Left lung (tissue), 10 donors: ENCODE measurements around the gene GGT5. TPM values are rescaled to one million over a fixed set of nuclear protein-coding genes. Genes with fewer than 3 reads are reported as not detected.

Experiments
- ATAC-seq: fragments of 200-7000 bp; cut with Tn5 transposase; one replicate; pipeline ENCODE4 v1.9.1; 2020; ENCODE audit warnings: moderate library complexity
- DNase-seq, 4 donors: peaks; one replicate each; pipeline ENCODE4 v3.0.0-alpha.2; 2013 to 2020
- H3K27ac ChIP-seq, 2 donors: fragments of 200-600 bp; sonication (generic) in 1 of 2; one replicate each; pipeline versions ENCODE4 v1.5.0 to v1.8.0; 2020 to 2021
- H3K27me3 ChIP-seq, 2 donors: fragments of 200-600 bp; sonication (generic) in 1 of 2; one replicate each; pipeline versions ENCODE4 v1.5.0 to v1.8.0; 2020 to 2021
- H3K36me3 ChIP-seq, 2 donors: fragments of 200-600 bp; sonication (generic) in 1 of 2; one replicate each; pipeline versions ENCODE4 v1.5.0 to v1.8.0; 2020 to 2021
- H3K4me1 ChIP-seq, 2 donors: fragments of 200-600 bp; one replicate each; pipeline ENCODE4 v1.8.0; 2021
- H3K4me3 ChIP-seq, 2 donors: fragments of 200-600 bp; sonication (generic) in 1 of 2; one replicate each; pipeline versions ENCODE4 v1.5.0 to v1.8.0; 2020 to 2021; ENCODE audit warnings: mild to moderate bottlenecking in 1 of 2
- H3K9me3 ChIP-seq, 2 donors: fragments of 200-600 bp; sonication (generic) in 1 of 2; one replicate each; pipeline versions ENCODE4 v1.5.0 to v1.8.0; 2020 to 2021
- intact Hi-C, 2 donors: fragments of 100-400 bp; cut with DNase I; formaldehyde crosslinking; loops; one replicate each; pipeline versions ENCODE4 v1.11.2 to v1.14.2; 2022
- polyA plus RNA-seq, 6 donors: library from polyadenylated mRNA; unstranded; fragments of 120-200 nt; gene quantifications; one replicate each; pipeline ENCODE4 v1.2.1, GENCODE V29; 2013; ENCODE audit not compliant: insufficient read length in 6 of 6
- total RNA-seq, 2 donors: library from RNA; stranded (reverse); fragmentation: NEBNext Ultra II Directional; extraction: Animal tissue kit (Norgen Biotek cat#: 25700); gene quantifications; one replicate each; pipeline ENCODE4 v1.2.1, GENCODE V29; 2021
- TF ChIP-seq, protein P1 (sequence below), 2 donors: fragments of 200-600 bp; sonication (generic) in 1 of 2; IDR thresholded peaks; one replicate each; pipeline versions ENCODE4 v1.5.0 to v1.8.0; 2021; ENCODE audit warnings: antibody characterized with exemption in 2 of 2
- donor health status: DM: no; HTN: yes; CAD: no.
- donor health status: DM: no; HTN: no; CAD: no.

Gene GGT5
- total and polyA plus RNA-seq, 8 donors, result 10.6 to 25.6 (median 13.5) TPM

DNA sequence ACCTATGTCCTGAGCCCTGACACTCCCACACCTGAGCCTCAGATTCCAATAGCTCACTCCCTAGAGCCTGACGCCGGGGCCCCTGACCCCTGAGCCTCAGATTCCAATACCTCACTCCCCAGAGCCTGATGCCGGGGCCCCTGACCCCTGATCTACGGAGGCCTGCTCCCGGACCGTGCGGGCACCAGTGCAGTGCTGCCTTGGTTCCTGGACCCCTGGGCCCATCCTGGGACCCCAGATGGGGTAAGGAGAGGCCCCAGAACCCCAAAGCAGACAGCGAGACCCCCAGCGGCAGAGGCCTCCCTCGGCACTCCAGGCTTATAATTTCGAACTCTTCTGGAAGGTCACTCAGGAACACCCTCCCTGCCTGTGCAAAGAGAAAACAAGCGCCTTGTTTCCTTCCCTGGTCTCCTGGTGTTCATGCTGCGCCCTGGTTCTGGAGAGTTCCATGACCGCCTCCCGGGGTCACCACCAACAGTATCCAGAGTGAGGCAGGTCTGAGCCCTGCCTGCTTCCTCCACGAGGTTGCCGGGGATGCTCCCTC lies 56.1 kb downstream of the GGT5 start:
- ATAC-seq (no peak), DNase-seq (no peak)
- Histone ChIP-seq H3K27me3 (no peaks in the 10 kb centered on the region), H3K9me3 (no peaks in the 10 kb centered on the region), H3K4me3 (no peak overlapping the region), H3K27ac (peak overlapping the region in 1 of 2 donors; percentile 41), H3K4me1 (peaks cover 9 to 22% of the 10 kb centered on the region in 2 donors), H3K36me3 (peaks cover 0 to 24% of the 10 kb centered on the region in 2 donors)
- intact Hi-C loops, result loop anchor here in 1 of 2 donors (5.0 kb wide), 1 partner anchor 59 kb away; the partner anchor contains the start of gene GGT5
- TF ChIP-seq, protein P1, sequence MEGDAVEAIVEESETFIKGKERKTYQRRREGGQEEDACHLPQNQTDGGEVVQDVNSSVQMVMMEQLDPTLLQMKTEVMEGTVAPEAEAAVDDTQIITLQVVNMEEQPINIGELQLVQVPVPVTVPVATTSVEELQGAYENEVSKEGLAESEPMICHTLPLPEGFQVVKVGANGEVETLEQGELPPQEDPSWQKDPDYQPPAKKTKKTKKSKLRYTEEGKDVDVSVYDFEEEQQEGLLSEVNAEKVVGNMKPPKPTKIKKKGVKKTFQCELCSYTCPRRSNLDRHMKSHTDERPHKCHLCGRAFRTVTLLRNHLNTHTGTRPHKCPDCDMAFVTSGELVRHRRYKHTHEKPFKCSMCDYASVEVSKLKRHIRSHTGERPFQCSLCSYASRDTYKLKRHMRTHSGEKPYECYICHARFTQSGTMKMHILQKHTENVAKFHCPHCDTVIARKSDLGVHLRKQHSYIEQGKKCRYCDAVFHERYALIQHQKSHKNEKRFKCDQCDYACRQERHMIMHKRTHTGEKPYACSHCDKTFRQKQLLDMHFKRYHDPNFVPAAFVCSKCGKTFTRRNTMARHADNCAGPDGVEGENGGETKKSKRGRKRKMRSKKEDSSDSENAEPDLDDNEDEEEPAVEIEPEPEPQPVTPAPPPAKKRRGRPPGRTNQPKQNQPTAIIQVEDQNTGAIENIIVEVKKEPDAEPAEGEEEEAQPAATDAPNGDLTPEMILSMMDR (IDR thresholded peaks at IDR 0.05), result no peak

DNA sequence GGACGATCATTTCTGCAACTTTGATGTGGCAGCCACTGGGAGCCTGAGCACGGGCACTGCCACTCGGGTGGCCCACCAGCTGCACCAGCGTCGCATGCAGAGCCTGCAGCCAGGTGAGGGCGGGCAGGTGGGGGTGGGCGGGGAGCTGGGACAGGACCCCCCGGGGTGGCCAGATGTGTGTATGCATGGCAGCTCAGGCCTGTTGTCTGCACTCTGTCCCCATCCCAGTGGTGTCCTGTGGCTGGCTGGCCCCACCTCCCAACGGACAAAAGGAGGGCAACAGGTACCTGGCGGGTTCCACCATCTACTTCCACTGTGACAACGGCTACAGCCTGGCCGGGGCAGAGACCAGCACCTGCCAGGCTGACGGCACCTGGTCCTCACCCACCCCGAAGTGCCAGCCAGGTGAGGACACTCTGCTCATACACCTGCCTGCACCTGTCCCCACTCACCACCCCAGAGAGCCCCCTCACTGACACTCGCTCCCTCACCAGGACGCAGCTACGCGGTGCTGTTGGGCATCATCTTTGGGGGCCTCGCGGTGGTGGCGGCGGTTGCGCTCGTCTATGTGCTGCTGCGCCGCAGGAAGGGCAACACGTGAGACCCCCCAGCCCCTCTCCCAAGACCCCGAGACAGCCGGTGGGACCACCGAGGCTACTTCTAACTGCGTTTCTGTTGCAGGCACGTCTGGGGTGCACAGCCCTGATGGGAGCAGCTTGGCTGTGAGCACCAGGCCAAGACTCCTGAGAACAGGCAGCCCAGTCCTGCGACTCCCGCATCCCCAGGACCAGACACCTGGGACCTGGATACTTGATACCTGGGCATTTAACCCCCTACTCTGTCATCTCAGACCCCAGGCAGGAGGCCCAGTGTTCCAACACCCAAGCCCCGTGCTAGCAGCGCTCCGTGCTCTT lies 56.9 kb downstream of the GGT5 start:
- ATAC-seq (no peak), DNase-seq (peak in 2 of 4 donors; percentile 28 to 61)
- H3K4me1 ChIP-seq, result peaks cover 9 to 22% of the 10 kb centered on the region in 2 donors
- no peaks in the 10 kb centered on the region for H3K27me3 ChIP-seq
- H3K4me3 ChIP-seq, result no peak overlapping the region
- H3K9me3 ChIP-seq, result no peaks in the 10 kb centered on the region
- TF ChIP-seq, protein P1 (IDR thresholded peaks at IDR 0.05), result no peak
- no peak overlapping the region for H3K27ac ChIP-seq
- intact Hi-C loops, result loop anchor here in 1 of 2 donors (5.0 kb wide), 1 partner anchor 59 kb away; the partner anchor contains the start of gene GGT5
- peaks cover 0 to 24% of the 10 kb centered on the region in 2 donors for H3K36me3 ChIP-seq

DNA sequence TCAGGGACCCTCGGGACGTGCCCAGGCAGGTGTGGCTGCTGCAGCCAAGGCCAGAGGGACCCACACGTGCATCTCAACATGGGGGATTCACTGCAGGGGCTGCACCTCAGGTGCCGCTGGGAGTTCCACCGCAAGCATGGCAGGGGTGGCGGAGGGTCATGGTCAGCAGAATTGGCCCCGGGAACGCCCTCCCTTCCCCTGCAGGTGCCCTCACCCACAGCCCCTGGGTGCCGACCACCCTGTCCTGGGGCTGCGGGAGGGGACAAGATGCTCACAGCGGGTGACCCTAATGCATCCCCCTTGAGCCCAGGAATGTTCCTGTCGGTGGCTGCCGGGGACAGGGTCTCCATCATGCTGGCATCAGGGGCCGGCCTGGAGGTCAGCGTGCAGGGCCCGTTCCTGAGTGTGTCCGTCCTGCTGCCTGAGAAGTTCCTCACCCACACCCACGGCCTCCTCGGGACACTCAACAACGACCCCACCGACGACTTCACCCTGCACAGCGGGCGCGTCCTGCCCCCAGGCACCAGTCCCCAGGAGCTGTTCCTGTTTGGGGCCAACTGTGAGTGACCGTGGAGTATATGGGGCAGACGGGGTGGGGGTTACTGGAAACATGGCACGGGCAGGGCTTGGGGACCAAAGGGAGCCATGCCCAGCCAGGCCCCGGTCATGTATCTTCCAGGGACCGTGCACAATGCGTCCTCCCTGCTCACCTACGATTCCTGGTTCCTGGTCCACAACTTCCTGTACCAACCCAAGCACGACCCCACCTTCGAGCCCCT lies 57.8 kb downstream of the GGT5 start:
- H3K36me3 ChIP-seq, result peaks cover 0 to 24% of the 10 kb centered on the region in 2 donors
- no peak overlapping the region for H3K27ac ChIP-seq
- intact Hi-C loops, result loop anchor here in 1 of 2 donors (5.0 kb wide), 1 partner anchor 60 kb away; the partner anchor contains the start of gene GGT5
- DNase-seq (no peak), ATAC-seq (no peak)
- H3K4me3 ChIP-seq, result no peak overlapping the region
- H3K27me3 ChIP-seq, result no peaks in the 10 kb centered on the region
- peaks cover 9 to 22% of the 10 kb centered on the region in 2 donors for H3K4me1 ChIP-seq
- TF ChIP-seq, protein P1 (IDR thresholded peaks at IDR 0.05), result no peak
- H3K9me3 ChIP-seq, result no peaks in the 10 kb centered on the region

DNA sequence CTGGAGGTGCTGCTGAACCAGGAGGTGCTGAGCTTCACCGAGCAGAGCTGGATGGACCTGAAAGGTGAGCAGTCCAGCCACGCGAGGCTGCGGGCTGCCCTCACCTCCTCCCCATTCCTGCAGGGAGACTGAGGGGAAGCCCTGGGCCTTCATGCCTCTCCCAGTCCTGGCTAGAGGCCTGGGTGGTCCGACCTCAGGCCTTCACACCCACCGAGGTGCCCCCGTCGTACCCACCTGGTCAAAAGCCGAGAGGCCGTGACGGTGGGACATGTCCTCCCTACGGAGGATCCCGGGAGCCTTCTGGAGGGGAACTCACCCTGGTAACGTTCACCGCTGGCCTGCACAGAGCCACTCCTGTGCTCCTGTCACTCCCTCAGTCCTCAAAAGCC lies 58.5 kb downstream of the GGT5 start:
- Histone ChIP-seq H3K4me1 (peaks cover 9 to 29% of the 10 kb centered on the region in 2 donors), H3K9me3 (no peaks in the 10 kb centered on the region), H3K4me3 (no peak overlapping the region), H3K27me3 (no peaks in the 10 kb centered on the region), H3K36me3 (peaks cover 0 to 24% of the 10 kb centered on the region in 2 donors), H3K27ac (no peak overlapping the region)
- ATAC-seq (no peak), DNase-seq (no peak)
- intact Hi-C loops, result loop anchor here in 1 of 2 donors (5.0 kb wide), 1 partner anchor 61 kb away; the partner anchor contains the start of gene GGT5
- TF ChIP-seq, protein P1 (IDR thresholded peaks at IDR 0.05), result no peak
